Measurements from ENCODE around the gene PROB1. TPM values are rescaled to one million over a fixed set of nuclear protein-coding genes. Genes with fewer than 3 reads are reported as not detected.

PROB1 gene
- polyA plus RNA-seq, 1 donor (not counting 4 experiments of a cell fraction or from before 2014, with no cell fraction given): 0.26 TPM

GRCh38 chr5:139414581-139415130 lies 19.8 kb upstream of the PROB1 start:
- TF ChIP-seq EZH2 (IDR thresholded peaks at IDR 0.05; ENCODE audit: low read length) (no peak), CTCF (optimal IDR thresholded peaks at IDR 0.05 in 1 of 3, IDR thresholded peaks at IDR 0.05 in 1 of 3, conservative IDR thresholded peaks at IDR 0.05 in 1 of 3; ENCODE audit: extremely low read depth in 1 of 3, insufficient read depth in 2 of 3, low read length in 3 of 3) (no peak)

GRCh38 chr5:139413963-139414362 lies 19.1 kb upstream of the PROB1 start:
- Histone ChIP-seq H3K4me3 (ENCODE audit: control insufficient read depth in 2 of 3, extremely low read depth in 1 of 3, insufficient read depth in 2 of 3, low read depth in 1 of 3, low read length in 3 of 3) (no peak overlapping the region), H2AFZ (ENCODE audit: control insufficient read depth, low read length) (peak overlapping the region; percentile 7), H3K4me2 (ENCODE audit: control insufficient read depth, extremely low read depth, insufficient read depth, low read depth, low read length) (peak overlapping the region; percentile 23), H3K4me1 (ENCODE audit: control insufficient read depth, extremely low read depth, insufficient read depth, low read length) (peaks cover 34% of the 10 kb centered on the region), H4K20me1 (ENCODE audit: control insufficient read depth, extremely low read depth, insufficient read depth, low read length) (no peaks in the 10 kb centered on the region), H3K9me3 (ENCODE audit: control insufficient read depth, low read depth, low read length) (no peaks in the 10 kb centered on the region), H3K9me1 (ENCODE audit: control insufficient read depth, extremely low read depth, insufficient read depth, low read length) (no peaks in the 10 kb centered on the region), H3K9ac (ENCODE audit: control insufficient read depth, extremely low read depth, insufficient read depth, low read length) (no peak overlapping the region), H3K27ac (ENCODE audit: control insufficient read depth, insufficient read depth, low read length) (peak overlapping the region; percentile 84), H3K79me2 (ENCODE audit: control insufficient read depth, insufficient read depth, low read length) (no peaks in the 10 kb centered on the region), H3K27me3 (ENCODE audit: control insufficient read depth, extremely low read depth, insufficient read depth, low read length) (no peaks in the 10 kb centered on the region), H3K36me3 (ENCODE audit: control insufficient read depth in 2 of 2, extremely low read depth in 1 of 2, insufficient read depth in 2 of 2, low read length in 2 of 2) (no peaks in the 10 kb centered on the region)
- FAIRE-seq: no peak
- no peak for TF ChIP-seq EZH2 (IDR thresholded peaks at IDR 0.05; ENCODE audit: low read length)
- TF ChIP-seq CTCF (optimal IDR thresholded peaks at IDR 0.05 in 1 of 3, IDR thresholded peaks at IDR 0.05 in 1 of 3, conservative IDR thresholded peaks at IDR 0.05 in 1 of 3; ENCODE audit: extremely low read depth in 1 of 3, insufficient read depth in 2 of 3, low read length in 3 of 3): no peak
- no peak for DNase-seq (ENCODE audit: low read depth, low spot score)
- dilution Hi-C loops (cut with MboI; ENCODE audit: extremely low pct_ligation_motif_present, low sequenced_read_pairs): no loop called here

More at GRCh38 chr5:139414581-139415130, 19.8 kb upstream of the PROB1 start:
- FAIRE-seq (peak; percentile 55), DNase-seq (ENCODE audit: low read depth, low spot score) (no peak)
- Histone ChIP-seq H3K9me3 (ENCODE audit: control insufficient read depth, low read depth, low read length) (no peaks in the 10 kb centered on the region), H3K9ac (ENCODE audit: control insufficient read depth, extremely low read depth, insufficient read depth, low read length) (peak overlapping the region; percentile 31), H3K36me3 (ENCODE audit: control insufficient read depth in 2 of 2, extremely low read depth in 1 of 2, insufficient read depth in 2 of 2, low read length in 2 of 2) (peaks cover 0 to 2% of the 10 kb centered on the region in 2 experiments), H3K27ac (ENCODE audit: control insufficient read depth, insufficient read depth, low read length) (peak overlapping the region; percentile 84), H3K27me3 (ENCODE audit: control insufficient read depth, extremely low read depth, insufficient read depth, low read length) (no peaks in the 10 kb centered on the region), H3K4me2 (ENCODE audit: control insufficient read depth, extremely low read depth, insufficient read depth, low read depth, low read length) (peak overlapping the region; percentile 23), H3K9me1 (ENCODE audit: control insufficient read depth, extremely low read depth, insufficient read depth, low read length) (no peaks in the 10 kb centered on the region), H3K4me3 (ENCODE audit: control insufficient read depth in 2 of 3, extremely low read depth in 1 of 3, insufficient read depth in 2 of 3, low read depth in 1 of 3, low read length in 3 of 3) (no peak overlapping the region), H2AFZ (ENCODE audit: control insufficient read depth, low read length) (peak overlapping the region; percentile 29), H4K20me1 (ENCODE audit: control insufficient read depth, extremely low read depth, insufficient read depth, low read length) (no peaks in the 10 kb centered on the region), H3K4me1 (ENCODE audit: control insufficient read depth, extremely low read depth, insufficient read depth, low read length) (peaks cover 34% of the 10 kb centered on the region), H3K79me2 (ENCODE audit: control insufficient read depth, insufficient read depth, low read length) (no peaks in the 10 kb centered on the region)
- dilution Hi-C loops (cut with MboI; ENCODE audit: extremely low pct_ligation_motif_present, low sequenced_read_pairs): no loop called here
